Measurements from ENCODE around the gene DTX4.

Gene DTX4

DNA sequence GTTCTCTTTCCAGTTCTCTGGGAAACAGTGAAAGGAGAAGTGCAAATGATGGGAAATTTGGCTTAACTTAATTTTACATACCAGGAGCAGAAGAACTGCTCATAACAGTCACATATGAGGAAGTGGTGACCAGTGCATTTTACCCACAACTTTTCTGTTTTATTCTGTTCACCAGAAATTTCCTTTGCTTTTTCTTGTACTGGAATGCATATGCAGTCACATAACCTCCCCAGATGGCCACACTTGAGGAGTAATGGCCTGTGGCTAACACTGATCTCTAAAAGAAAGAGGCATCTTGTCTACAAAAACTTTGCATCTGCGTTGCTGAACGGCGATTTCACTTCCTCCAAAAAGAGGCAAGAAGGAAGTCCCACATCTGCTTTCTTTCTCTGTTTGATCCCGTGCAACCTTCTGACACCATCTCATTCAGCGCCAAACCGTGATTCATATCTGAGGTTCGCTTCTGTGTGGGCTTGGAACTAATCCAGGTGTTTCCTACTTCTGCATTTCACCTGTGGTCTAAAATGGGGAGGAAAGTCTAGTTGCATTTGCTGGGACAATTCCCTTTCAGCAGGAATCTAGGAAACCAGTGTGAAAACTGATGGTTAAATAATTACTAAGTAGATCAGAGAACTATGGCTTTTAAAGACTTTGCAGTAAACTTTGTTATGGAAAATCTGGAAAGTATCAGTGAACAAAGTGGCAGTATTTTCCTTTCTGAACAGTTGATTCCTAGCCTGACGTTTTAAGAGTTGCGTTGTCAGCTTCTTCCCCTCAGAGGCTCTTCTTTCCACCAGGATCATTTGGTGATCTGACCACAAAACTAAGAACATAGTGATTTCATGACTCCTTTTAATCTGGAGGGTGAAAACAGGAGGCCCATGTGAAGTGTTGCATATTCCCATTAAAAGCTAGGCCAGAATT, 45.0 kb downstream of the DTX4 start:
- no peak for DNase-seq (ENCODE audit: low read depth in 2 of 3, low spot score in 2 of 3)

GRCh38 chr11:59218319-59218718, 46.4 kb downstream of the DTX4 start:
- no peak for DNase-seq (ENCODE audit: low read depth in 2 of 3, low spot score in 2 of 3)

GRCh38 chr11:59218893-59219292, 47.0 kb downstream of the DTX4 start:
- no peak for DNase-seq (ENCODE audit: low read depth in 2 of 3, low spot score in 2 of 3)

DNA sequence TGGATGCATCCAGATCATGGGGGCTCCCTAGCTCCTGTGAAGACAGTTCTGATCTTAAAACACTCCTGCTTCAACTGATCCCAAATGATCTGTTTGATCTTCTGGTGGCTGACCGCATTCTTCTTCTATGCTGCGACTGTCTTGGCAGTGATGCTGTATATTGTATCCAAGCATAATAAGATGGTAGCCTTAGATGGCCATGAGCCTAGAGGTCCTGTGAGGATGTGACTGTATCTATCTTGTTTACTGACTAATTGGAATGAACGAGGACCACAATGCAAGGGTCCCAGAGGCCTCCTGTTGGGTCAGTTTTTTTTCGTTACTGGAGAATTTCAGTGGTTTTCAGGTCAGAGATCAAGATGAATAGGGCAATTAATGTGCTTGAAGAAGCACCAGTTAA, 47.9 kb downstream of the DTX4 start:
- DNase-seq (ENCODE audit: low read depth in 2 of 3, low spot score in 2 of 3) = no peak

GRCh38 chr11:59221441-59221840, 49.5 kb downstream of the DTX4 start:
- no peak for DNase-seq (ENCODE audit: low read depth in 2 of 3, low spot score in 2 of 3)

DNA sequence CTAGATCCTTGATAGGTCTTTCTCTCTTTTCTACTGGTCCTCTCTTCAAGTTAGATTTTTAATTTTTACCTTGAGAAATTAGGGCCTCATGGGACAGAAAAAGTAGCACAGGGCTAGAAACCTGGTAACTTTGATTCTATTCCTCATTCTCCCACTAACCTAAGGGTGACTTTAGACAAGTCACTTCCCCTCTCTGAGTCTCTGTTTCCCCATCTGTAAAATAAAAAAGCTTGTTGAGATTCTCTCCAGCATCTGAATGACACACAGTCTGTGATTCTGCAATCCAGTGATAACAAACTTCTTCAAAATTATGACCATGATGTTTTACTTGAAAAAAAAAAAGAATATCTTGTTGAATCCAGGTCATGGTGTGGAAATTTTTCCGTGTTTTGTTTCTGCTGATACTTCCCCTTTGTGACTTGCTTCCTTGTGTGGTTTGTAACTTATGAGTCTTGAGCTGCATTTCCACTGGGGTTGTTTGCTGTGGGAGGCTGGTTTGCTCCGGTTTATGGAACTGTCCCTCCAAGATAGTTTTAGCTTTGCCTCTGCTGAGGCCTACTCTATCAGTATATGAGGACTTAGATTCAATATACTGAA, 50.6 kb downstream of the DTX4 start:
- no peak for DNase-seq (ENCODE audit: low read depth in 2 of 3, low spot score in 2 of 3)

DNA sequence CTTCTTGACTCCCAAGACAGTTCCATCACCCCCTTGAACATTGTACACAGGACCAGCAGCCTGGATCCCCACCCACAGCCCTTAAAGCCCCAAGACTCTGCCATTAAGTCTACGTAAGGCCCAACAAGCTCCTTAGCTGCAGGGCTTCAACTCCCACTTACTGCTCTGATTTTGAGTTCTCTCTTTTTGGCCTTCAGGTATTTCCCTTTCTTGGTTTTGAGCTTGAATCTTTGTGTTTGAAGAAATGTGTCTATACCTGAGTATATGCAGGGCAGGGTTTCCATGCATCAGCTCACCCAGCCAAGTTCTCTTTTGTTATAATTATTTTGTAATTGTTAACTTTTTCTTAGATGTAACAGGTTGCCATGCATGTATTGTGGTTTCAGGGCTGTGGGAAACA, 51.2 kb downstream of the DTX4 start:
- DNase-seq (ENCODE audit: low read depth in 2 of 3, low spot score in 2 of 3) = no peak

DNA sequence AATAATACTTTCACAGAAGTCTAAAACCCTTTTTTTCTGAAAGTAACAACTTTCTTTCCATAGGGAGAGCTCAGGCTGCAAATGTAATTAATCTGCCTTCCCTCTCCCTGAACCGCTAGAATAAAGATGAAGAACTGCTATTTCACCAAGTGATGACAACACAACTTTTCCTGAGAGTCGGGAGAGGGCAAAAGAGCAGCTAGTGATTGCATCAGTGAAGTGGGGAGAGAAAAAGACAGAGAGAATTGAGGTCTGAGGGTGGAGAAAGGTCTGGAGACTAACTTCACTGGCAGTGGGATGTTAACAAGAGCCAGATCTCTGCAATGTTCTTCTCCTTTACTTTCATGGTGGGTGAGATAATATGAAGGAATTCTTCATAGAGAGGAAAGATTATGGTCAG, 51.7 kb downstream of the DTX4 start:
- DNase-seq (ENCODE audit: low read depth in 2 of 3, low spot score in 2 of 3) = no peak

DNA sequence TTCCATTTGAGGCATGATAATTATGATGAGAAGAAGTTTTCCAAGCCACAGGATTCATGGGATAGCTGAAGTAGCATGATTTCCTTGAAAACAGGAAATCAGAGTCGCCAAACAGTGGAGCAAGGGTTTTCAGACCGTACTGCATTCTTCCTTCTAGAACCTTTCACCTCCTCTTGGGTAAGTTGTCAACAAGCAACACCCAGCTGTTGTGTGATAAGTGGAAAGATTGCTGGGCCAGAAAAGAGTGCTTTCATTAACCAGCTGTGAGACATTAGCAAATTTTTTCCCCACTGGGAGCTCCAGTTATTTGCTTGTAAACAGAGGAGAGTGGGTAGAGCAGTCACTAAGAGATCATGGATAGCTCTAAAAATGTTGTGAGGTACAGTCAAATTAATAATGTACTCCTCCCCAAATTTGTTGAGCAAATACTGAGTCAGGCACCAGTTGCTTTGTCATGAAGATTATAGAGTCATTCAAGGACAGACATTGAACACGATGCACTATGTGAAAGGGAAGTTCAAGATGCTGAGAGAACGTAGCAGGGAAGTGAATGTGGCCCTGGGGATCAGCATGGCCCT, 52.5 kb downstream of the DTX4 start:
- DNase-seq (ENCODE audit: low read depth in 2 of 3, low spot score in 2 of 3) = no peak

DNA sequence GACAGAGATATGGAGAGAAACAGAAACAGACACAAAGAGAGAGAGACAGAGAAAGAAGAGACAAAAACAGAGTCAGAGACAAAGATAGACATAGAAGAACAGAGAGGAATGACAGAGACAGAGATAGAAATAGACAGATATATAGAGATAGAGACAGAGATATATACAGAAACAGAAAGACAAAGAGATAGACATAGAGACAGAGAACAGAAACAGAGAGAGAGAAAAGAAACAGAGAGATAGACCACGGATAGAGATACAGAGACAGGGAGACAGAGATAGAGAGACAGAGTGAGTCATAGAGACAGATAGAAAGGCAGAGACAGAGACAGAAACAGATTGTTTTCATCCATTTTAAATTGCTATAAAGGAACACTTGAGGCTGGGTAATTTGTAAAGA, 53.1 kb downstream of the DTX4 start:
- no peak for DNase-seq (ENCODE audit: low read depth in 2 of 3, low spot score in 2 of 3)

DNA sequence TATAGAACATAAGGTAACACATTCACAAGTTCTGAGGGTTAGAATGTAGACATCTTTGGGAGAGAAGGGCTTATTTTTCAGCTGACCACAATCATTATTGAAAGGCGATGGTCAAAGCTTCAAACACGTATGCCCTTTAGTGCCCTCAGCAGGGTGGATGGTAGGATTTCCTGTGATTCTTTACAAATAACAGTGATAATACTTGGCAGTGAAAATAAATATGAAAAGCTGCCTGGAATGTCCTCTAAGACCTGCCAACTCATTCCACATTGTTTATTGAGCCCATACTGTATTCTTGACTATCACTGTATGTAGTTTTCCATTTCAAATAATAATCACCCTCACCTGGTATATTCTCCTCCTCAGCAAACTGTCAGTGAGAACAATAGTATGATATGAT, 54.5 kb downstream of the DTX4 start:
- DNase-seq (ENCODE audit: low read depth in 2 of 3, low spot score in 2 of 3) = no peak

GRCh38 chr11:59240322-59240721, 68.4 kb downstream of the DTX4 start:
- DNase-seq (ENCODE audit: low read depth in 2 of 3, low spot score in 2 of 3) = no peak

GRCh38 chr11:59243633-59244032, 71.7 kb downstream of the DTX4 start:
- DNase-seq (ENCODE audit: low read depth in 2 of 3, low spot score in 2 of 3) = no peak

GRCh38 chr11:59247531-59248227, 75.7 kb downstream of the DTX4 start:
- no peak for DNase-seq (ENCODE audit: low read depth in 2 of 3, low spot score in 2 of 3)

DNA sequence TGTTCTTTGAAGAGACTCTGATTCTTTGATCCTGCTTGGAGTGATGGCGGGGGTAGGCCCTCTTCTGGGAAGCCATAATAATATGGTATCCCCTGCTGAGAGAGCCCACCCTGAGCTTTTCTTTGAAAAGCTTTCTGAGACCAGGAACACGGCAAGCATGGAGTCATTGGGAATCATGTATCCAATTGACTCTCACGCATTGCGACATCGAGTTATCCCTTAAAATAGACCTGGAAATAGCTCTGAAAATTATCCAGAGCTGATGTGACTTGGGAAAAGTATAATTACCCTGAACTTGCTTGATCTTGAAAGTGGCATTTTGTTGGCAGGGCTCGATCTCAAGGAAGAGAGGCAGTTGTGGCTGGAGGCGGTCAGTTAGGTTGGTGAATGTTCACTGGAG, 77.6 kb downstream of the DTX4 start:
- DNase-seq (ENCODE audit: low read depth in 2 of 3, low spot score in 2 of 3) = no peak

DNA sequence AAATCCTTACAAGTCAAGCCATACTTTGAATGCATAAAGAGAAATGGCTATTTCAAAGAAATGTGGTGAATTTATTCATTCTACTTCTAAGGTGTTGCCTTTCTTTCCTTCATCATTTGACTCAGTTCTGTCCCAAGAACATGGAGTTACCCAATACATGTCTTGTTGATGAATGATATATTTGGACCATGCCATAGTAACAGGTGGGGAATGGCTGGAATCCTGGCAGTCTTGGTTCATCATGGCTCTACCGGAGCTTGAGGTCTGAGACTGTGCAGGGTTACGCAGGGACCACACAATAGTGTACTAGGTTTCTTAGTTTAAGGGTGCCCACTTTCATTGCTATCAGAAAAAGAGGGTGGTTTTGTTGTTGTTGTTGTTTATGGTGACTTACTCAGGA, 81.1 kb downstream of the DTX4 start:
- DNase-seq (ENCODE audit: low read depth in 2 of 3, low spot score in 2 of 3) = no peak

- DNase-seq (ENCODE audit: low read depth in 2 of 3, low spot score in 2 of 3) = no peak
These were observed 82.4 kb downstream of the DTX4 start for GRCh38 chr11:59254286-59254685.

DNA sequence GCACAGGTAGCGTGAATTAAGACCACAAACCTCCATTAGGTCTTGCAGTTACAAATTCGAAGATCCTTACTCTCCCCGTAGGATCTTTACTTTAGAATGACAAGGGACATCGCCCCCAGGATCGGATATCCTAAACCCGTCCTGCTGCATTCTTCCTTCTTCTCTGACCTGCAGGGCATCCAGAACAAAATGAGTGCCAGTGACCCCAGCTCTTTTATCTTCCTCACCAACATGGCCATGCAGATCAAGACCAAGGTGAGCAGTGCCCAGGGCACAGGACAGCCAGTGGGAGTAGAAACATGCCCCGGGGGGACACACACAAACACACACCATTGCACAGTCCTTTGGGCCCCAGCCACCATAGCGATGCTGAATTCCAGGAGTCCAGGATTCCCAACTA, 83.3 kb downstream of the DTX4 start:
- no peak for DNase-seq (ENCODE audit: low read depth in 2 of 3, low spot score in 2 of 3)

Data from activated CD8-positive, alpha-beta memory T cell treated with anti-CD3 and anti-CD28 coated beads for 48 hours (primary cell).